Erythroblast (primary cell): Measurements from ENCODE around the gene FIS1.
A peak's percentile ranks its signal among the peaks of the same experiment; 100 is the strongest.

Experiments used
- GATA1 ChIP-seq: IDR thresholded peaks from 2 replicates; pipeline ENCODE4 v1.6.1; 2011; ENCODE audit warnings: low read depth, mild to moderate bottlenecking, control low read depth, low read length, moderate library complexity
- POLR2A ChIP-seq: IDR thresholded peaks from 2 replicates; pipeline ENCODE4 v1.6.1; 2011; ENCODE audit warnings: mild to moderate bottlenecking, low read length

DNA sequence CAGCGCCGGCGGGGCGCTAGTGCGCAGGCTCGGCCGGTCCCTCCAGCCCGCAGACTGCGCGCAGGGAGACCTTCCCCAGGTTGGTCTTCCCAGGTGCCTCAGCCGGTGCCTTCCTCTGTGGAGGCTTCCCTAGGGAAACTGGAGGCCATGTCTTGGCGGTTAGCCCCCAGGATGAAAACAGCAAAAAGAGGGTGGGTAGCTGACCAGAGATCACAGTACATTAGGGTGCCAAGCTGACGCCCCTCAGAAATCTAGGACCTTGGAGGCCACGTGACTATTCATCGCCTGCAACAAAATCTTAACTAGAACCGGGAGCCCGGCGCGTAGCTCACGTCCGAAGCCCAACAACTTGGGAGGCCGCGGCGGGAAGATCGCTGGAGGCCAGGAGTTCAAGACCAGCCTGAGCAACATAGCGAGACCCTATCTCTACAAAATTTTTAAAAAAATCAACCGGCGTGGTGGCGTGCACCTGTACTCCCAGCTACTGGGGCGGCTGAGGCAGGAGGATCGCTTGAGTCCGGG is 327 bp upstream of the FIS1 start:
- TF ChIP-seq POLR2A (peak; percentile 22), GATA1 (no peak)
